Effector CD4-positive, alpha-beta T cell (primary cell): ENCODE results near the gene ETFA.

Source experiments
- DNase-seq: peaks from one replicate; pipeline ENCODE4 v3.0.0-alpha.2; 2020

The ETFA gene

DNA sequence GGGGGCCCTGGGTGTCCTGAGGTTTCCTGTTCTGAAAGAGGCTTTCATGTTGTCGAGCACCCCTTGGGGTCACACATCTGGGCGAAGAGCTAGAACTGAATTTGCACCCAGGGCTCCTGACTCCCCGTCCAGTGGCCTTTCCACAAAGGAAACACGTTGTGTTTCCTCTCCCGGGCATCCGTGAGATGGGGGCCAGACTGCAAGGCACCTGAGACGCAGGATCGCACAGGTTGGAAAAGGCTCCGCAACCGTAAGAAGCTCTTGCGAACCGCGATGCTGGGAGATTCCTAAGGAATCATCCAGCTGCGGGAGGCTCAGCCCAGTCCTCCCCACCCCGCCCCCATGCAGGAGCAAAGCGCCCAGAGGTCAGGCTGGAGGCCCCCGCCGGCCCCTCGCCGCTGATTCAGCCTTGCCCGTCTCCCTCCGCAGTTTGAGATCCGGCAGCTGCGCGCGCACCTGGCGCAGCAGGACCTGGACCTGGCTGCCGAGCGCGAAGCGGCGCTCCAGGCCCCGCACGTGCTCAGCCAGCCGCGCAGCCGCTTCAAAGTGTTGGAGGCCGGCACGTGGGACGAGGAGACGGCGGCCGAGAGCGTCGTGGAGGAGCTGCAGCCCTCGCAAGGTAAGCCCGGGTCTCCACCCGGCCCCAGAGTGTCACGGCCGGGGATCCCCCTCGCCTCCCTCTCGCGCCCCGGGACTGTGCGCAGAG lies 119.6 kb downstream of the ETFA start:
- no peak for DNase-seq

DNA sequence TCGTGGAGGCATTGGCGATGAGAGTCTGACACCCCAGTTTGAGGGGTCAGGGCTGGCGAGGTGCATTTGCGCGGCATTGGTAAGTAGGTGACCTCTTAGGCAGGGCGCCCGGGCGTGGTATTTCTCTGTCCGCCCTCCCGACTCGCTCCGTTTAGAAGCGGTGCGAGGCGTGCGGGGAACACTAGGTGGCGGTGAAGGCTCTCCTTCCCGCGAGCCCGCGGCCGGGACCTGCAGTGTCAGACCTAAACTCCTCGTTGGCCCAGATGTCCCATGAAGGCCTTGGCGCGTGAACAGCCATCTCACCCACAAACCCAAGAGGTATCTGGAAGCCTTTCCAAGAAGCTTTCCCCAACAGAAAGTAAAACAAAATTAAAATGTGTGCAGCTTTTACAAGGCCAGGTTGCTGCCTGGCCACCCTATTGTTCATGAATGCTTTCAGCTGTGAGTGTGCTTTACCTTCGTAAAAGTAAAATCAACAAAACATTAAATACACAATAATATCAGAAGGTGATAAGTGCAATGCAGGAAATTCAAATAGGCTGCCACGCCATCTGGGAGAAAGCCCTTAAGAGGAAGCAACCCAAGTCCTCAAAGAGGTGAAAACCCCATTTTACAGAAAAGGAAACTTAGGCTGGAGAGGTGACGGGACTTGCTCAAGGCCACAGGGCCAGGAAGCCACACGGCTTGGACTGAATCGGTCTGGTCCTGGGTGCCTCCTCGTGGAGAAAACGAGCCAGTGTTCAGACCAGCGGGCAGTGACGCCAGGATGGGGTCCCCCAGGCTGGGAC lies 120.3 kb downstream of the ETFA start:
- peak; percentile 39 for DNase-seq

- no peak for DNase-seq
These were observed 121.2 kb downstream of the ETFA start for GRCh38 chr15:76190070-76190564.

DNA sequence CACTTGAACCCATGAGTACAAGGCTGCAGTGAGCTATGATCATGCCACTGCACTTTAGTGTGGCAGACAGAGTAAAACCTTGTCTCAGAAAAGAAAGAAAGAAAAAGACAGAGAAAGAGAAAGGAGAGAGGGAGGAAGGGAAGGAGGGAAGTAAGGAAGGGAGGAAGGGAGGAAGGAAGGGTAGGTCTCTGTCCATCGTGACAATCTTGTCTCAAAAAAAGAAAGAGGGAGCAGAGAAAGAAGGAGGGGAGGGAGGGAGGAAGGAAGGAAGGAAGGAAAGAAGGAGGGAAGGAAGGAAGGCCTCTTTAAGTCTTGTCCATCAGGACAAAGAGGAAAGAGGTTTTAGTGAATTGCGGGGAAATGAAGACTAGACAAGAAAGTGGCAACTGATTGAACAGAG lies 122.2 kb downstream of the ETFA start:
- no peak for DNase-seq

GRCh38 chr15:76187163-76187562 lies 124.1 kb downstream of the ETFA start:
- no peak for DNase-seq

GRCh38 chr15:76185716-76186115 lies 125.6 kb downstream of the ETFA start:
- DNase-seq = no peak

DNA sequence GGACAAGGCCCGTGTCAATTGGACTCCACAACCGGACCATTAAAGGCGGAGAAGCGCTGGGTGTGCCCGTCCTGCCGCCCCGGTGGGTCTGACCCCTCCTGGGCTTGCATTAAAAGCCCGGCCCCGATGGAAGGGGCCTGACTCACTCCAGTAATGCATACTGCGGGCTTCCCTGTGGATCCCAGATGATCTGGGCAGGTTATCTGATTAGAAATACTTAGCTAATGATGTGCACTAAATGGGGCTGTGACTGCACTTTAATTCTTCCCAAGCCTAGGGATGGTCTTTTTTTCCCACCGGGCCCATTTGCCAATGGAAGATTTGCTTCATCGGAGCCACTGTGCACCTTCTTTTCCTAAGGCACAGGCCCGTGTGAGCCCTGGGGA lies 126.6 kb downstream of the ETFA start:
- DNase-seq = no peak

DNA sequence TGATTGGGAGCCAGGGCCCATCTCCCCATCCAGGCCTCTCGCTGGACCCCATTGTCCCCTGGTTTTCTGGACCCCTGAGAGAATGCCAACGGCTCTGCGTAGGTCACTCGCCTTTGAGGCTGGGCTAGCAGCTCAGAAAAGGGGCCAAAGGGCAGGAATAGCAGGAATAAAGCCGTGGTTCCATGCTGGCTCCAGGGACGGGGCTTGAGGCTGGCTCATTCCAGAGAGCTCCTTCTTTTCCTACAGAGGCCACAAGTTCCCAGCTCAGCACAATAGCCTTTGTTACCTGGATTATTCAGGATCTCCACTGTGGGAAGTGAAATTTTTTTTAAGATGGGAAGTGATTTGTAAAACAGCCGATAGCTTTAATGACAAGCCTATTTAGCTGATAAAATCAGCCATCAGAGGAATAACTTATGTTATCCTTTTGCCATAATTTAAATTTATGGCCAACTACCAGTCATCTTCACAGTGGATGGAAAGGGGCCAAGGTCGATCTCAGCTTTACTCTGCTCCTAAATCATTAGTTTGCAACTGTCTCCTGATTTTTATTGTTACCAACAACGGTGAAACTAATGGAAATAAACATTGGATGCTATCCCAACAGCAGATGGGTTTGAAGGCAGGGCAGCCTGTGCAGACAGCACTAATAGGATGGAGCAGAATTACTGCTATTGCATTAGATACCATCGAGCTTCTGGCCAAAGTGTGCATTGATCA lies 127.2 kb downstream of the ETFA start:
- no peak for DNase-seq

- DNase-seq = no peak
These were observed 129.6 kb downstream of the ETFA start for GRCh38 chr15:76181705-76182107.

DNA sequence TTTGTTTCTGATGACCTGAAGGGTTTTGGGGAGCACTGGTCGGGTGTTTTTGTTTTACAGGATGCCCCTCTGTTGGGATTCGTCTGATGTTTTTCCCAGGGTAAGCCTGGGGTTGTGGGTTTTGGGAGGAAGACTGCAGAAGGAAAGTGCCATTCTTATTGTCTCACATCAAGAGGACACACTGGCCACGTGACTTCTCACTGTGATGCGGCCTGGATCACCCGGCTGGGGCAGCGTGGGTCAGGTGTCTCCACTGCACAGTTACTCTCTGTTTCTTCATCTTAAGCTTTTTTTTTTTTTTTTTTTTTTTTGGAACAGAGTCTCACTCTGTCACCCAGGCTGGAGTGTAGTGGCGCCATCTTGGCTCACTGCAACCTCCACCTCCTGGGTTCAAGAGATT lies 130.9 kb downstream of the ETFA start:
- no peak for DNase-seq

DNA sequence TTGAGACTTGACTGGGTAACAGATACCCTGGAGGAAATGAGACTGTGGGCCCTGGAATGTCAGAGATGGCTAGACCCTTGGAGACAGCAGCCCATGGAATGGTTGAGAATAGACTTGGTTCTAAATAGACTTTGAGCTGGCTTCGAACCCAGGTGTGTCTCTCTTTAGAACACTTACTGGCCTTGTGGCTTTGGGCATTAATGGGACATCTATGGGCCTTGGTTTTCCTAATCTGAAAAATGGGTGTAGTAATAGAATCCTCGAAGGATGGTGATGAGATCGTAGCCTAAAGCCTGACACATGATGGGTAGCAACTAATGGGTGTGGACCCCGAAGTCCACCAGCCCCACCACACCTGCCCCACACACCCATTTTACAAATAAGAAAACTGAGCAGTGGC lies 132.2 kb downstream of the ETFA start:
- DNase-seq = no peak

DNA sequence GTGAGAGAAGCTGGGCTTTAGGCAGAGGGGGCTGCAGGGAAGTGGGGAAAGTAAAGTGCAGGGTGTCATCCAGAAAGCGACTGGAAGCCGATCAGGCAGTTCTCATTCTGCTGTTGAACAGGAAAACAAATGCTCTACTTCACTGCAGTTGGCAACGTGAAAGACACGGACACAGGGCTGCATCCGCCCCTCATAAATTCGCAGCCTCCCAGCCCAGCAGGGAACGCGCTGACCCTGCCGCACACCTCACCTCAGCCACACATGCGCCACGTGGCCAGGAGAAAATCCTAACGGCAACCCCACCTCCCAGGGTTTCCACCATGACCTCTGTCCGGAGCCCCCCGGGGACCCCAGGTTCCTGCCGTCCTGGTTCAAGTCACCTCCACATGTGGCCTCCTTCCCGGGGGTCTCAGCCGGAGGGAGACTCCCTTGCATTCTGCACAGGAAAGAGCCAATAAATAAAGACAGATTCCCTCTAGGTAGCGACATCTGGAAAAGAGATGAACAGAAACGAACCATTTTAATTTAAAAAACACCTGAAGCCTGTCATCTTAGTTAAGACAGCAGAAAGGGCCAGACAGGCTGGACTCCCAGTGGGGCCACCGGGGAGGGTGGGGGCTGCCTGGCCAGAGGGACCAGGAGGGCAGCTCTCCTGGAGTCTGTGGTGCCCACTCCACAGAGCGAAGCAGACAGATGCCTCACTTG lies 132.8 kb downstream of the ETFA start:
- no peak for DNase-seq

DNA sequence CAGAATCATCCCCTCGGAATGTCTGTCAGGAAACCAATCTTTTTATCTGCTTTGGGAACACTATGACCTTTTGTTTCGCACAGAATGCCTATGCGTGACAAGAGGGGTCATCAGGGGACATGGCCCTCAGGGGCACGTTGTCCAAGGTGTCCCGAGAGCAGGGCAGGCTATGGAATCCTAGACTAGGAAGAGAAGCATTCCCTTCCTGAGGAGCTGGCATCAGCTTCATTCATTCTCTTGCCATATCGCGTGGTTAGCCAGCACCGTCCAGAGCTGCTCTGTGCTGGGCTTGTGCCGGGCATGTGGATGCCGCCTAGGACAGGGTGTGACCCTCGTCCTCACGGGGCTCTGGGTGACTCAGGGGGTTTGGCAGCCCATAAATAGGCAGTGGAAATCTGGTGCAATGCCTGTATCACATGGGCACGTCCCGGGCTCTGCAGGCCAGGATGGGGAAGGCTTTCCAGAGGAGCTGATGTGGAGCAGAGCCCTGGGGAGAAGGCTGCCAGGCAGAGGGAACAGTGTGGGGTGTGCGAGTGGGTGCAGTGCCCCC lies 133.7 kb downstream of the ETFA start:
- no peak for DNase-seq

- DNase-seq = no peak
These were observed 134.7 kb downstream of the ETFA start for GRCh38 chr15:76176487-76177085.

GRCh38 chr15:76176059-76176458 lies 135.2 kb downstream of the ETFA start:
- no peak for DNase-seq

GRCh38 chr15:76175442-76175841 lies 135.8 kb downstream of the ETFA start:
- DNase-seq = no peak

DNA sequence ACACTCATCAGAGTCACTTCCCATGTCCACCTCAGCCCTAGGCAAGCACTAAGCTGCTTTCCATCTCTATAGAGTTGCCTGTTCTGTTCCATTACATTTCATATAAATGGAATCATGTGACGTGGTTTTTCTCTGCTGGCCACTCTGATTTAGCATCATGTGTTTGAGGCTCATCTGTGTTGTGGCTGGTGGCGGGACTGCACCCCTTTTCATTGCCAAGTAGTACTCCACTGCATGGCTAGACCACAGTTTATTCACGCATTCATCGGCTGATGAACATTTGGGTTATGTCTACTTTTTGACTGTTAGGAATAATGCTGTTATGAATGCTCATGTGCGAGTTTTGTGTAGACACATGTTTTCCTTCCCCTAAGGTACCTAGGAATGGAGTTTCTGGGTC lies 136.6 kb downstream of the ETFA start:
- DNase-seq = no peak

- DNase-seq = no peak
These were observed 137.9 kb downstream of the ETFA start for GRCh38 chr15:76173317-76173834.

DNA sequence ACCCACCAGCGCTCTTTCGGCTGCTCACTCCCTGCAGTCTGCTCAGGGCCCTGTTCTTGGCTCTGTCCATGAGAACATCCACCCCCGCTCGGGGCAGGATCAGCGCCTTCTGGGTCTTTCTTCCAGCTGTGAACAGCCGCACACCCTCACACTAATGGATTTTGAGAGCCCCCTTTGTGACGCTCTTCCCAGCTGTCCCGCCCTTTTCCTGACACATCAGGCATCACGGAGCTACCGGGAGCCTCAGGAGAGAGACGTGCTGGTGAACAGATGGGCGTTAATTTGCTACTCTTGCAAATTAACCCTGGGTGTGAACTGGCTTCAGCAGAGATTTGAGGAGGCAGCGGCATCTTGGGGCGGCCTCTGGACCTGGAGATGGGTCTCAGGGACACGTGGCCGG lies 138.5 kb downstream of the ETFA start:
- DNase-seq = no peak

GRCh38 chr15:76169911-76170800 lies 141.1 kb downstream of the ETFA start:
- DNase-seq = no peak

DNA sequence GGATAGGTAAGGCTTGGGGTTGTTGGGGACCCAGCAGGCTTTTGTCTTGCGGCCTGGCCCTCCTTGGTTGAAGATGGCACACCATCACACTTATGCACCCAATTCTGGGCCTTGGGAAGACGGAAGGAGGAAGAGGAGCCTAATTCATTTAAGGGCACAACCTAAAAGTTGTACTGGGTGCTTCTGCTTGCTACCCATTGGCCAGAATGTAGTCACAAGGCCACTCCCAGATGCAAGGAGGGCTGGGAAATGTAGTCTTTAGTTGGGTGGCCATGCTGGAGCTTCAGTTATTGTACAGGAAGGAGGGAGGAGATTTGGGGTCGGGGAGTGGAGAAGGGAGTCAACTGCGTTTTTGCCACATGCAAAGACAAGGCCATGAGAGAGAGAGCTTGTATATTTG lies 142.3 kb downstream of the ETFA start:
- DNase-seq = no peak
